ENCODE measurements around the gene DFFA.

The DFFA gene

DNA sequence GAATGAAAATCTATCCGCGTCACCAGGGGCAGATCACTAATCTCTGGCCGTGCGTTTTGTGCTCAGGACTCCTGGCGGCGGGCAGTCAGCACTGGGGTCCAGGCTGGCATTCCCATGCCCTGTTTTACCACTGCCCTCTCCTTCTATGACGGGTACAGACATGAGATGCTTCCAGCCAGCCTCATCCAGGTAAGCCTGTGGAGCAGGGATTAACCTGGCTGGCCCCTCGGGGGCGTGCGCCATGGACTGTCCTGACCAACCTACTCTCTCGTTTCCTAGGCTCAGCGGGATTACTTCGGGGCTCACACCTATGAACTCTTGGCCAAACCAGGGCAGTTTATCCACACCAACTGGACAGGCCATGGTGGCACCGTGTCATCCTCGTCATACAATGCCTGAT is 53.0 kb downstream of the DFFA start:
- TF ChIP-seq POLR2AphosphoS5 (IDR thresholded peaks at IDR 0.05; ENCODE audit: low read depth, low read length) (no peak), TAF1 (IDR thresholded peaks at IDR 0.05; ENCODE audit: borderline replicate concordance, insufficient read depth, low read length) (no peak), FOXP2 (optimal IDR thresholded peaks at IDR 0.05; ENCODE audit: borderline replicate concordance, extremely low read depth, extremely low read length, insufficient read depth) (no peak), SIN3A (IDR thresholded peaks at IDR 0.05; ENCODE audit: borderline replicate concordance, insufficient read depth, low read length) (no peak)
- TF ChIP-seq, protein P1, sequence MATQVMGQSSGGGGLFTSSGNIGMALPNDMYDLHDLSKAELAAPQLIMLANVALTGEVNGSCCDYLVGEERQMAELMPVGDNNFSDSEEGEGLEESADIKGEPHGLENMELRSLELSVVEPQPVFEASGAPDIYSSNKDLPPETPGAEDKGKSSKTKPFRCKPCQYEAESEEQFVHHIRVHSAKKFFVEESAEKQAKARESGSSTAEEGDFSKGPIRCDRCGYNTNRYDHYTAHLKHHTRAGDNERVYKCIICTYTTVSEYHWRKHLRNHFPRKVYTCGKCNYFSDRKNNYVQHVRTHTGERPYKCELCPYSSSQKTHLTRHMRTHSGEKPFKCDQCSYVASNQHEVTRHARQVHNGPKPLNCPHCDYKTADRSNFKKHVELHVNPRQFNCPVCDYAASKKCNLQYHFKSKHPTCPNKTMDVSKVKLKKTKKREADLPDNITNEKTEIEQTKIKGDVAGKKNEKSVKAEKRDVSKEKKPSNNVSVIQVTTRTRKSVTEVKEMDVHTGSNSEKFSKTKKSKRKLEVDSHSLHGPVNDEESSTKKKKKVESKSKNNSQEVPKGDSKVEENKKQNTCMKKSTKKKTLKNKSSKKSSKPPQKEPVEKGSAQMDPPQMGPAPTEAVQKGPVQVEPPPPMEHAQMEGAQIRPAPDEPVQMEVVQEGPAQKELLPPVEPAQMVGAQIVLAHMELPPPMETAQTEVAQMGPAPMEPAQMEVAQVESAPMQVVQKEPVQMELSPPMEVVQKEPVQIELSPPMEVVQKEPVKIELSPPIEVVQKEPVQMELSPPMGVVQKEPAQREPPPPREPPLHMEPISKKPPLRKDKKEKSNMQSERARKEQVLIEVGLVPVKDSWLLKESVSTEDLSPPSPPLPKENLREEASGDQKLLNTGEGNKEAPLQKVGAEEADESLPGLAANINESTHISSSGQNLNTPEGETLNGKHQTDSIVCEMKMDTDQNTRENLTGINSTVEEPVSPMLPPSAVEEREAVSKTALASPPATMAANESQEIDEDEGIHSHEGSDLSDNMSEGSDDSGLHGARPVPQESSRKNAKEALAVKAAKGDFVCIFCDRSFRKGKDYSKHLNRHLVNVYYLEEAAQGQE (IDR thresholded peaks at IDR 0.05; ENCODE audit: insufficient read depth in 1 of 2, low read depth in 2 of 2, low read length in 2 of 2): no peak

DNA sequence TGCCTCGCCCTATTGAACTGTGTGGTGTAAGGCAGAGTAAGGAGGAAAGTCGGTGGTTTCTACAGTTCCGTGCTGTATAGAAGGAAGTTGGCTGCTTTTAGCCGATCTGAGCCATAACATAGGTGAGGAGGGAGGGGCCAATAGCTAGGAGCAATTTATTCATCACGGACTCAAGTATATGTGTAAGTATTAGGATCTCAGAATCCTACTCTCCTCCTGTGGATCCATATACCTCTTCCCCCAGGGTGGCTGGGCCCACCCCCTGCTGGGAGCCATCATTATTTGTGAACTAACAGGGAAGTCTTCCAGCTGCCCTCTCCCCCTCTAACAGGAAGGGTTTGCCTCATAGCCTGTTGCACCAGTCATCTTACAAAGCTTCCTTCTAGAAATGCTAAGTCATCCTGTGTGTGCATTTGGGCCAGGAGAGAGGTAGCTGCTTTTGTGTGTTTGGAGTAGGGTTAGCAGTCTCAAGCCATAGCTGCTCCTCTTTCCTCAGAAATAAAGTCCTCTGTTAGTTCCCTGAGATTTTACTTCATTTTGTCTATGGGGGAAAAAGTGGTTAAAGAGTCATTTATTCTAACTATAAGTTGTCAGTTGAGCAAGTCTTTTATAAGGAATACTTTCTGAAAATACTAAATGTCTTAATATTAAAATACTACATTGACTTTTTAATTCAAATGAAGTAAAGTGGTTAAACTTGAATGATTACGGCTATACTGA is 57.0 kb downstream of the DFFA start:
- TF ChIP-seq SIN3A (IDR thresholded peaks at IDR 0.05; ENCODE audit: borderline replicate concordance, insufficient read depth, low read length) (no peak), POLR2AphosphoS5 (IDR thresholded peaks at IDR 0.05; ENCODE audit: low read depth, low read length) (no peak), TAF1 (IDR thresholded peaks at IDR 0.05; ENCODE audit: borderline replicate concordance, insufficient read depth, low read length) (no peak), FOXP2 (optimal IDR thresholded peaks at IDR 0.05; ENCODE audit: borderline replicate concordance, extremely low read depth, extremely low read length, insufficient read depth) (no peak)
- TF ChIP-seq, protein P1 (IDR thresholded peaks at IDR 0.05; ENCODE audit: insufficient read depth in 1 of 2, low read depth in 2 of 2, low read length in 2 of 2): no peak

DNA sequence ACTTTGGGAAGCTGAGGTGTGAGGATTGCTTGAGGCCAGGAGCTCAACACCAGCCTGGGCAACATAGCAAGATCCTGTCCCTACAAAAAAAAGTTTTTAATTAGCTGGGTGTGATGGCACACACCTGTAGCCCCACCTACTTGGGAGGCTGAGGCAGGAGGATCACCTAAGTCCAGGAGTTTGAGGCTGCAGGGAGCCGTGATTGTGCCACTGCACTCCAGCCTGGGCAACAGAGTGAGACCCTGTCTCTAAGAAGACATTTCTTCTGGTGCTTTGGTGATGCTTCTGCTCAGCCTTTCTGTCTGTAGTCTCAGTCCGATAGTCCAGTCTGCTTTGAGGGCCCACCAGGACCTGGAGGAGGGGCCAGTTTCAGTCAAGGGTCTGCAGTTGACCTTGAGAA is 65.1 kb downstream of the DFFA start:
- TF ChIP-seq FOXP2 (optimal IDR thresholded peaks at IDR 0.05; ENCODE audit: borderline replicate concordance, extremely low read depth, extremely low read length, insufficient read depth): no peak
- TF ChIP-seq, protein P1 (IDR thresholded peaks at IDR 0.05; ENCODE audit: insufficient read depth in 1 of 2, low read depth in 2 of 2, low read length in 2 of 2): no peak
- no peak for TF ChIP-seq SIN3A (IDR thresholded peaks at IDR 0.05; ENCODE audit: borderline replicate concordance, insufficient read depth, low read length)
- no peak for TF ChIP-seq TAF1 (IDR thresholded peaks at IDR 0.05; ENCODE audit: borderline replicate concordance, insufficient read depth, low read length)
- TF ChIP-seq POLR2AphosphoS5 (IDR thresholded peaks at IDR 0.05; ENCODE audit: low read depth, low read length): no peak

Measured in PFSK-1 (cell line).